Activated CD4-positive, alpha-beta memory T cell treated with anti-CD3 and anti-CD28 coated beads, Interleukin-2, amount 10 ng/mL, durations not matched to agents 7 days and 5 days (primary cell): ENCODE data around the gene AKNA. TPM values are rescaled to one million over a fixed set of nuclear protein-coding genes. Genes with fewer than 3 reads are reported as not detected.

Source experiments
- CTCF ChIA-PET: fragments of 350-600 bp; sonication (Branson Sonifier 250); formaldehyde crosslinking; loops from one replicate; lab custom pipeline; 2021; ENCODE audit warnings: antibody characterized with exemption, inconsistent platforms; lab: Charles Lee
- POLR2A ChIA-PET: fragments of 350-600 bp; sonication (Branson Sonifier 250); formaldehyde crosslinking; loops from one replicate; lab custom pipeline; 2021; ENCODE audit warnings: antibody characterized with exemption; lab: Charles Lee
- DNase-seq: peaks from one replicate; pipeline ENCODE4 v3.0.0-alpha.2; 2020
- H3K27ac Mint-ChIP-seq: one replicate; pipeline ENCODE4 v1.8.0; 2021; ENCODE audit warnings: mild to moderate bottlenecking, mixed read lengths
- H3K27me3 Mint-ChIP-seq: one replicate; pipeline ENCODE4 v1.8.0; 2021; ENCODE audit warnings: mixed read lengths
- H3K36me3 Mint-ChIP-seq: one replicate; pipeline ENCODE4 v1.8.0; 2021; ENCODE audit warnings: low read depth, mixed read lengths
- H3K4me1 Mint-ChIP-seq: one replicate; pipeline ENCODE4 v1.8.0; 2021; ENCODE audit warnings: mixed read lengths
- H3K4me3 Mint-ChIP-seq: one replicate; pipeline ENCODE4 v1.8.0; 2021; ENCODE audit warnings: mild to moderate bottlenecking, mixed read lengths
- H3K9me3 Mint-ChIP-seq: one replicate; pipeline ENCODE4 v1.8.0; 2021; ENCODE audit warnings: mixed read lengths
- total RNA-seq, 2 experiments: library from RNA; stranded (reverse); gene quantifications; one replicate each; pipeline ENCODE4 v1.2.3, GENCODE V29; 2021

The AKNA gene
- total RNA-seq, 2 experiments from 2014 or later: 350 to 355 TPM

DNA sequence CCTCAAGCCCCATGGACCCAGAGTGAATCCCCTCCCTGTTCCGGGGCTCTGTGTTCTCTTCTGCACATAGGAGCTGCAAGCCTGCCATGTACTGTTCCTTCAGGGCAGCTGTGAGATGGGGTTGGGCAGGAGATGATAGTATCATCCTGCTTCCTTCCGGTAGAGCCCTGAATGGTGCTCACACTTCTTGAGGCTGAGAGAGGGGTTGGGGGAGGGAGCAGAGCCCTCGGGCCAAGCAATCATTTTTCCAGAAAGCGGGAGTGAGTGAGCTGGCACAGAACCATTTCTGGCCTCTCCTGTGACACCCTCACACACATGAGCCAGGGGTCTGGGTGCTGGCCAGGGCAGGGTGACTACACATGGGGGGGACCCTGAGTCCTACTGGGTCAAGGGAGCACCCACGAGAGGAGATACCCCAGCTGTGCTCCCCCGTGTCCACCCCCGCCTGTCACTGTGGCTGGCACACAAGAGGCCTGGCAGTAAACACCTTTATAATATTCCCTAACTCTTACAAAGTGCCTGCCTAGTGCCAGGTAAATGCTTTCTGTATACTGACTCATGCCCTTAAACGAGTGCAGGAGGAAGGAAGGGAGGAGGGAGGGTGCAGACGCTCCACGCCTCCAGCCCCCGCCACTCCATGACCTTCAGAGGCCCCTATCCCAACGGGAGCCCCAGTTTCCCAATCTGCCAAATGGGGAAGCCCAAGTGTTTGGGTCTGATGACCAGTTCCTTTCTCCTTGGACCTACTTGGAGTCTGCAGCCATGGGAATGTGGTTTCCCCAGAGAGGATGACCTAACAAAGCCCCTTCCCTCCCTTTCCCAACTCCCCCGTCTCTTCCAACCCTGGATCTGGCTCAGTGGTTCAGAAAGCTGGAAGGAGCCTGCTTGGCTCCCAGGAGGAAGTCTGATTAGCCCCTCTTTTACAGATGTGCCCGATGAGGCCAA lies 15.5 kb downstream of the AKNA start:
- Mint-ChIP-seq H3K27ac (peak overlapping the region; percentile 93), H3K4me3 (peak overlapping the region; percentile 71), H3K27me3 (no peaks in the 10 kb centered on the region), H3K4me1 (peaks cover 94% of the 10 kb centered on the region), H3K36me3 (peaks cover 90% of the 10 kb centered on the region), H3K9me3 (no peaks in the 10 kb centered on the region)
- ChIA-PET POLR2A (interaction anchor here (1.0 to 17.7 kb wide), 7 partner anchors 9 to 216 kb away, joined by 3 to 633 read pairs (median 5); partner anchors contain the start of genes AKNA and ATP6V1G1), CTCF (interaction anchor here (0.7 to 1.7 kb wide), 8 partner anchors 8 to 220 kb away, joined by 3 to 33 read pairs (median 4); partner anchors contain the start of gene AKNA)
- DNase-seq: peak; percentile 72

DNA sequence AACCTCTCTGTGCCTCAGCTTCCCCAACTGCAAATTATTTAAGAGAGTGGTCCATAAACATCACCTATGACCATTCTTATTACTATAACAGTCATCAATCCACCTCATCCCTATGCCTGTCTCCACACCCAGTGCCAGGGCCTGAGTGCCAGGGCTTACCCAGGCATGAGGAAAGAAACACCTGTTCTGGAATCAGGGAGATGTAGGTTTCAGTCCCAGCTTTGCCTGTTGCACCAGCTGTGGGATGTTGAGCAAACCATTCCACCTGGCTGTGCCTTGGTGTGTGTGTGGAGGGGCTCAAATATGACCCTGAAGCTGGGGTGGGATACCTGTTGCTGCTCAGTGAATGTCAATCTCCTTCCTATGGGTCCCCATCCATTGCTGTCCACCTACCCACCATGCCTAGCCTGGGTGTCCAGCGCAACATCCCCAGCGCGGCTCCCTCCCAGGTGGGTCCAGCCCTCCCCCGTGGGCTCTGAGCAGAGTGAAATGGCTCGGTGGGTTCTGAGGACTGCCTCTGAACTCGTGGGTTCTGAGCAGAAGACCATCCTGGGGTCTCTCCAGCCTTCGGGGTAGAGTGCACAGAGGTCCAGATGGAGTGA lies 16.3 kb downstream of the AKNA start:
- H3K27ac Mint-ChIP-seq: peak overlapping the region; percentile 93
- peaks cover 90% of the 10 kb centered on the region for H3K36me3 Mint-ChIP-seq
- ChIA-PET CTCF (interaction anchor here (1.0 to 1.6 kb wide), 3 partner anchors 12 to 34 kb away, joined by 3 to 5 read pairs (median 4); no protein-coding TSS in a partner anchor), POLR2A (interaction anchor here (0.9 to 17.7 kb wide), 6 partner anchors 8 to 320 kb away, joined by 3 to 633 read pairs (median 5); partner anchors contain the start of genes AKNA and ATP6V1G1)
- peak overlapping the region; percentile 71 for H3K4me3 Mint-ChIP-seq
- H3K4me1 Mint-ChIP-seq: peaks cover 94% of the 10 kb centered on the region
- no peak for DNase-seq
- no peaks in the 10 kb centered on the region for H3K27me3 Mint-ChIP-seq
- H3K9me3 Mint-ChIP-seq: no peaks in the 10 kb centered on the region

DNA sequence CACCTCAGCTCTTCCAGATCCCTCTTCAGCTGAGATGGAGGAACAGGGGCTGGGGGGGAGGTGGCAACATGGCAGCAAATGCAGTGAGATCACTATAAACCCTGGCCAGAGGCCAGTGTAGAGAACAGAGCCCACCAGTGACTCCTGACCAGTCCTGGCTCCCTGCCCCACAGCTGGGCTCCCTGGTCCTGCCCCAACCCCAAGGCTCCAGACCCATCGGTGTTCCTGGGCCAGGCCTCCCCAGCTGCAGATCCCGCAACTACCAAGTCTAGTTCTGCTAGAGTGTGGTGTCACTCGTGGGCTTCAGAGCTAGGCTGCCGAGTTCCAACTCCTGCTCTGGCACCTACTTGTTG lies 16.8 kb downstream of the AKNA start:
- no peak for DNase-seq
- no peaks in the 10 kb centered on the region for H3K9me3 Mint-ChIP-seq
- H3K36me3 Mint-ChIP-seq: peaks cover 93% of the 10 kb centered on the region
- ChIA-PET CTCF (interaction anchor here (1.3 to 1.6 kb wide), 2 partner anchors 12 to 35 kb away, joined by 4 to 5 read pairs; no protein-coding TSS in a partner anchor), POLR2A (interaction anchor here (0.9 to 17.7 kb wide), 3 partner anchors 7 to 321 kb away, joined by 3 to 633 read pairs (median 48); partner anchors contain the start of gene AKNA)
- H3K4me3 Mint-ChIP-seq: peak overlapping the region; percentile 71
- peak overlapping the region; percentile 93 for H3K27ac Mint-ChIP-seq
- H3K27me3 Mint-ChIP-seq: no peaks in the 10 kb centered on the region
- peaks cover 97% of the 10 kb centered on the region for H3K4me1 Mint-ChIP-seq

DNA sequence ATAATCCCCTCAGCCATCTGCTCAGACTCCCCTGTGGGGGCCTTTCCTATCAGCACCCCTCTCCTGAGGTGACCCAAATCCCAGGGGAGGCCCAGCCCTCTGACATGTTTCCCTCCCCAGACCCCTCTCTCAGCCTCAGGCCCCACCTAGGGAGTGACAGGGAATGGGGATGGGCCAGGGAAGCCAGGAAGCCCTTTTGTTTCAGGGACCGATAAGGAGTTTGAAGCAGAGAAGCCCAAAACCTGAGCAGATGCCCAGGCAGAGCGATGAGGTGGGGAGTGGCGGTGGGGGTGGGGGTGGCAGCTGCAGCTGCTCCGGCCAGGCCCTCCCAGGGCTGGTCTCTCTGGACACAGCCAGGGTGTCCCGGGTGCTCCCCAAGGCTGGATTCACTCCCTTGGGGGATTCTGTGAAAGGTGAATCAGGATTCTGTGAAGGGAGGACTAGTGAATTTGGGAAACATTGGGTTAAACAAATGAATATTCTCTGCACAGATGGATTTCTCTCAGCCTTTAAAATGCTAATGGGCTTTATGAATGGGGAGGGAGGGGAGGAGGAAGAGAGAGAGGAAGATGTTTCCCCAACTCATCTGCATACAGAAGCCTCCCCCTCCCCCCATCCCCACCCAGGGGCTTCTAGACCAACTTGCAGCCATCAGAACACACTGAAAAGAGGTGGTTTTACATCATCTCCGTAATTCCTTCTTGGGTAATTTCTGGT lies 17.4 kb downstream of the AKNA start:
- peaks cover 92% of the 10 kb centered on the region for H3K36me3 Mint-ChIP-seq
- no peak for DNase-seq
- H3K27ac Mint-ChIP-seq: peak overlapping the region; percentile 93
- ChIA-PET CTCF (interaction anchor here (0.6 to 8.0 kb wide), 3 partner anchors 13 to 77 kb away, joined by 3 to 87 read pairs (median 4); partner anchors contain the start of gene AKNA), POLR2A (interaction anchor here (0.9 to 17.7 kb wide), 3 partner anchors 7 to 321 kb away, joined by 3 to 633 read pairs (median 48); partner anchors contain the start of gene AKNA)
- H3K4me1 Mint-ChIP-seq: peaks cover 96% of the 10 kb centered on the region
- H3K4me3 Mint-ChIP-seq: no peak overlapping the region
- no peaks in the 10 kb centered on the region for H3K9me3 Mint-ChIP-seq
- no peaks in the 10 kb centered on the region for H3K27me3 Mint-ChIP-seq

GRCh38 chr9:114369216-114370130 lies 18.3 kb downstream of the AKNA start:
- Mint-ChIP-seq H3K4me3 (no peak overlapping the region), H3K36me3 (peaks cover 92% of the 10 kb centered on the region), H3K27me3 (no peaks in the 10 kb centered on the region), H3K27ac (peak overlapping the region; percentile 72), H3K4me1 (peaks cover 95% of the 10 kb centered on the region), H3K9me3 (no peaks in the 10 kb centered on the region)
- DNase-seq: no peak
- CTCF ChIA-PET: interaction anchor here (0.6 to 8.0 kb wide), 3 partner anchors 10 to 27 kb away, joined by 3 to 87 read pairs (median 4); partner anchors contain the start of gene AKNA
- POLR2A ChIA-PET: interaction anchor here (0.8 to 17.7 kb wide), 4 partner anchors 8 to 28 kb away, joined by 3 to 633 read pairs (median 4); partner anchors contain the start of gene AKNA

DNA sequence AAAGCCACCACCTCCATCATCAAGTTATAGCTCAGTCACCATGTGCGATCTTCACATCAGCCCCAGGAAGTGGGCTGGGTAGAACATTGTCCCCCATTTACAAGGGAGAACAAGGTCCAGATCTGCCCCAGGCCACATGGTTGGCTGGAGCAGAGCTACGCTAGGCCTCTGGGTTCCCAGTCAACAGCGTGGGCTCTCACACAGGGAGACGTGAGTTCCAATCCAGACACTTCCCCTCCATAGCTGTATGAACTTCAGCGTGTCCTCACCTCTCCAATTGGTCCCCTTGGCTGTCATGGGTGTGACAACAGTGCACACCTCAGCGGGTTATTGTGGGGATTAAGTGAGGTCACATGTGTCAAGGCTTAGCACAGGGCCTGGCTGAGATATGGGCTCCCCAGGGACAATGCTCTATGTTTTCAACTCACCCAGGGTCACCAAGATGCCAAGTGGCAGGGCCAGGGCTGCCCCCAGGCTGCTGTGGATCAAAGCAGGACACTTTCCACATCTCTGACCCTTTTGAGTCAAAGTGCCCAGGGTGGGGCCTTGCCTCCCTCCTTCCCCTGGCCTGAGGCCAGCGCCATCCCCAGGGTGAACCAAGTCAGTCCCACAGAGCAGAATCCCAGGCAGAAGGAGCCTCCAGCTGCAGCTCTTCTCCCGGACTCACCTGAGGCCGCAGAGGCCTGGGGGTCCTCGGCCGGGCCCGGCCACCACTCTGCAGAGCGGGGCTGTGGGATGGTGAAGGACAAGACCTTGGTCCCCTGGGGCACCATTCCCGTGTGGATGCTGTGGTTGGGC lies 19.8 kb downstream of the AKNA start:
- no peak for DNase-seq
- peaks cover 93% of the 10 kb centered on the region for H3K36me3 Mint-ChIP-seq
- ChIA-PET CTCF (interaction anchor here (8.0 kb wide), 1 partner anchor 17 kb away, joined by 87 read pairs; the partner anchor contains the start of gene AKNA), POLR2A (interaction anchor here (0.9 to 17.7 kb wide), 14 partner anchors 11 to 563 kb away, joined by 3 to 633 read pairs (median 4); partner anchors contain the start of genes AKNA, TMEM268 and TNFSF8)
- H3K9me3 Mint-ChIP-seq: no peaks in the 10 kb centered on the region
- no peak overlapping the region for H3K4me3 Mint-ChIP-seq
- H3K4me1 Mint-ChIP-seq: peaks cover 95% of the 10 kb centered on the region
- H3K27ac Mint-ChIP-seq: peak overlapping the region; percentile 96
- no peaks in the 10 kb centered on the region for H3K27me3 Mint-ChIP-seq

DNA sequence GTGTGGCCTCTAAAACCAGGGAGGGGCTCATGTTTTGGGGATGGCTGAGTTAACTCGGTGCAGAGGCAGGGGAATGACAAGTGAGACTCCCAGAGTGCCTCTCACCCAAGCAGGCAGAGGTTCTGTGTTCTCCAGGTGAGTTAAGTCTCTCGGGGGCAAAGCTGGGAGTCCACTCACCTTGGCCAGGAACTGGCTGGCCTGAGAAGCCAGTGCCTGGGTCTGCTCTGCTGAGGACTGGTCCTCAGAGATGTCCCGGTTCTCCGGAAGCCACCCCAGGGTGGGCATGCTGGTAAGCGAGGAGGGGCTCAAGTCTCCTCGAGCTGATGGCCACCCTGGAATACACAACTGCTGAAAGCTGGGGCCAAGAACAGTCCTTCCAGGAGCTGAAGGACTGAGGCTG lies 20.4 kb downstream of the AKNA start:
- H3K27ac Mint-ChIP-seq: peak overlapping the region; percentile 96
- ChIA-PET POLR2A (interaction anchor here (0.9 to 17.7 kb wide), 13 partner anchors 11 to 563 kb away, joined by 3 to 633 read pairs (median 4); partner anchors contain the start of genes AKNA, TMEM268 and TNFSF8), CTCF (interaction anchor here (8.0 kb wide), 1 partner anchor 18 kb away, joined by 87 read pairs; the partner anchor contains the start of gene AKNA)
- H3K9me3 Mint-ChIP-seq: no peaks in the 10 kb centered on the region
- no peaks in the 10 kb centered on the region for H3K27me3 Mint-ChIP-seq
- no peak overlapping the region for H3K4me3 Mint-ChIP-seq
- DNase-seq: no peak
- H3K4me1 Mint-ChIP-seq: peaks cover 94% of the 10 kb centered on the region
- peaks cover 93% of the 10 kb centered on the region for H3K36me3 Mint-ChIP-seq

- H3K4me3 Mint-ChIP-seq: peak overlapping the region; percentile 49
- H3K27me3 Mint-ChIP-seq: no peaks in the 10 kb centered on the region
- H3K4me1 Mint-ChIP-seq: peaks cover 89% of the 10 kb centered on the region
- peak; percentile 63 for DNase-seq
- ChIA-PET POLR2A (interaction anchor here (0.6 to 17.7 kb wide), 12 partner anchors 10 to 564 kb away, joined by 3 to 633 read pairs (median 4); partner anchors contain the start of genes AKNA and TNFSF8), CTCF (interaction anchor here (8.0 kb wide), 1 partner anchor 19 kb away, joined by 87 read pairs; the partner anchor contains the start of gene AKNA)
- peaks cover 94% of the 10 kb centered on the region for H3K36me3 Mint-ChIP-seq
- no peaks in the 10 kb centered on the region for H3K9me3 Mint-ChIP-seq
- H3K27ac Mint-ChIP-seq: peak overlapping the region; percentile 96
Observed at GRCh38 chr9:114366334-114367128, 21.3 kb downstream of the AKNA start.

GRCh38 chr9:114365194-114365593 lies 22.6 kb downstream of the AKNA start:
- CTCF ChIA-PET: interaction anchor here (0.8 to 8.0 kb wide), 5 partner anchors 9 to 39 kb away, joined by 3 to 87 read pairs (median 3); partner anchors contain the start of gene AKNA
- H3K27me3 Mint-ChIP-seq: no peaks in the 10 kb centered on the region
- peak overlapping the region; percentile 5 for H3K4me3 Mint-ChIP-seq
- H3K27ac Mint-ChIP-seq: peak overlapping the region; percentile 87
- peaks cover 89% of the 10 kb centered on the region for H3K4me1 Mint-ChIP-seq
- DNase-seq: no peak
- POLR2A ChIA-PET: interaction anchor here (0.7 to 17.7 kb wide), 7 partner anchors 7 to 23 kb away, joined by 3 to 633 read pairs (median 11); partner anchors contain the start of gene AKNA
- peaks cover 96% of the 10 kb centered on the region for H3K36me3 Mint-ChIP-seq
- no peaks in the 10 kb centered on the region for H3K9me3 Mint-ChIP-seq
